GM19455 (cell line): ENCODE data around the gene ZNF543.

Experiments used
- ATAC-seq: cut with Tn5 transposase; IDR thresholded peaks from one replicate; pipeline ENCODE4 v1.9.1; 2021; ENCODE audit not compliant: unreplicated experiment

Gene ZNF543

DNA sequence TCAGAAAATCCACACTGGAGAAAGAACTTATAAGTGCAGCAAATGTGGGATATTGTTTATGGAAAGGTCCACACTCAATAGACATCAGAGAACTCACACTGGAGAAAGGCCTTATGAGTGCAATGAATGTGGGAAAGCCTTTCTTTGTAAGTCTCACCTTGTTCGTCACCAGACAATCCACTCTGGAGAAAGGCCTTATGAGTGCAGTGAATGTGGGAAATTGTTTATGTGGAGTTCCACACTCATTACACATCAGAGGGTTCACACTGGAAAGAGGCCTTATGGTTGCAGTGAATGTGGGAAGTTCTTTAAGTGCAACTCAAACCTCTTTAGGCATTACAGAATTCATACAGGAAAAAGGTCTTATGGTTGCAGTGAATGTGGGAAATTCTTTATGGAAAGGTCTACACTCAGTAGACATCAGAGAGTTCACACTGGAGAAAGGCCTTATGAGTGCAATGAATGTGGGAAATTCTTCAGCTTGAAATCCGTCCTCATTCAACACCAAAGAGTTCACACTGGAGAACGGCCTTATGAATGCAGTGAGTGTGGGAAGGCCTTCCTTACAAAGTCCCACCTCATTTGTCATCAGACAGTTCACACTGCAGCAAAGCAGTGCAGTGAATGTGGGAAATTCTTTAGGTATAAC is 57.4 kb downstream of the ZNF543 start:
- ATAC-seq = no peak
